NCI-H524 (cell line): ENCODE results near the gene CD3G.
A peak's percentile ranks its signal among the peaks of the same experiment; 100 is the strongest.
"Not testable (repeated sequence)": the region's sequence is repeated elsewhere in the genome, so short reads cannot be mapped to it uniquely, and the experiment has no call there.

Experiments
- DNase-seq, 2 experiments: peaks; one replicate each; lab custom pipeline; 2025; lab: John Stamatoyannopoulos, UW

The CD3G gene

GRCh38 chr11:118379497-118379896 lies 35.4 kb downstream of the CD3G start:
- peak in 1 of 2 experiments; percentile 16 for DNase-seq

DNA sequence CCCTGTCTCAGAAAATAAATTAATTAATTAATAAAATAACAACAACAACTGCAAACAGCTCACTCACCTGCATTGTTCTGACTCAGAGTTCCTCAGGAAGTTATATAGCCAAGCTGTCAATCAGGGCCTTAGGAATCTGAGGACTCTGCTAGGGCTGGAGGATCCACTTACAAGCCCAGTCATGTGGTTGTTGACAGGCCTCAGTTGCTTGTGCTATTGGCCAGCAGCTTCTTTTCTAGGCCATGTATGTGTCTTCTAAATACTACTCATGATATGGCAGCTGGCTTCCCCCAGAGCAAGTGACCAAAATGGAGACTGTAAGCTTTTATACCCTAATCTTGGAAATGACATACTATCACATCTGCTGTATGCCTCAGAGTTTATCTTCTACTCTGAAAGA lies 36.4 kb downstream of the CD3G start:
- no peak for DNase-seq

- no peak for DNase-seq
These were observed 38.8 kb downstream of the CD3G start for GRCh38 chr11:118382954-118383353.

GRCh38 chr11:118383657-118384056 lies 39.5 kb downstream of the CD3G start:
- DNase-seq = no peak

DNA sequence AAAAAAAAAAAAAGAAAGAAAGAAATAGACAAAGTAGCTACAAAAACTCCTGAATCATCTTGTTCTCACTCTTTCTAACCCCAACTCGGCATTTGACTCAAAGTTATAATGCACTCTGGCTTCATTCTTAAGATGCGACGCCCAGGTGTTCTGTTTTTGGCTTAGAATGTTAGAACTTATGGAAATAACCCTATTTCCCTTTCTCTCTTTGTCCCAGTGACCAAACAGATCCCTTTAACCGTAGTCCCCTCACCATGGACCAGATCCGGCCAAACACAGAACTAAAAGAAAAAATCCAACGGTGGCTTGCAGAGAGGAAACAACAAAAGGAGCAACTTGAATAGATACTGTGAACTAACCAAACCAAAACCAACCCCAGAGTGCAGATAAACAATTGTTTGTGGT lies 52.0 kb downstream of the CD3G start:
- DNase-seq = no peak

DNA sequence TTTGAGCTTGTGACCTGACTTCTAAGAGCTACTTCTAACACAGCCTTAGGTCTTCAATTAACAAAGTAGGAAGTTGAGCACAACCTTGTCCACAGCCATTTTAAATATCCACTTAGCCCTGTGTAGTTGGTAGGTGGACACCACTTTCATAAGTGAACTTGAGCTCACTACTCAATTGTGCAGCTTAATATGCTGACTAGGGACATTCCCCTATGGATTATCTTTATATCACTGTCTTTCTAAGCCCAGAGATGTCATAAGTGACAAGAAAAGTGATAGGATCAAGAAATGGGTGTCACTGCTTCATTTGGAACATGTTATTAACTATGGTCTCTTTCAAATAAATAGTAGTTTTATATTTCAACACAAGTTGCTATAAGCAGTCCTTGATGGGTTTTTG lies 53.3 kb downstream of the CD3G start:
- no peak for DNase-seq

GRCh38 chr11:118398791-118399559 lies 54.8 kb downstream of the CD3G start:
- DNase-seq = no peak

GRCh38 chr11:118401151-118401879 lies 57.2 kb downstream of the CD3G start, which contains the start of gene ATP5MG:
ATP5MG (plus strand) TSS chr11:118401606; CDS start chr11:118401666, 60 bp downstream.
- DNase-seq = peak; percentile 88 to 89

GRCh38 chr11:118401880-118402590 lies 57.9 kb downstream of the CD3G start:
- DNase-seq = peak in 1 of 2 experiments; percentile 25

DNA sequence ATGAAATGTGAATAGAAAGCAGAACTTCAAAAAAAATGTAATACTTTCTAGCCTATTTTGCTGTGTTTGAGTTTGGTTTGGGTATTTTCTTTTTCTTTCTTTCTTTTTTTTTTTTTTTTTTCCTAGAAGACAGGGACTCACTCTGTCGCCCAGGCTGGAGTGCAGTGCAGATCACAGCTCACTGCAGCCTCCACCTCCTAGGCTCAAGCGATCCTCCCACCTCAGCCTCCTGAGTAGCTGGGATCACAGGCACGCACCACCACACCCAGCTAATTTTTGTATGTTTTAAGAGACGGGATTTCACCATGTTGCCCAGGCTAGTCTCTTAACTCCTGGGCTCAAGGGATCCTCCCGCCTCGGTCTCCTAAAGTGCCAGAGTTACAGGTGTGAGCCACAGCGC lies 58.5 kb downstream of the CD3G start:
- DNase-seq = not testable (repeated sequence)
